ENCODE measurements around the gene CCDC85B. TPM values are rescaled to one million over a fixed set of nuclear protein-coding genes. Genes with fewer than 3 reads are reported as not detected.

CCDC85B gene
- total and polyA plus RNA-seq, 2 of the 8 experiments (the other 6 are each of a cell fraction or from before 2014, with no cell fraction given): 19.8 to 30.8 TPM

GRCh38 chr11:65858681-65859087, 31.8 kb upstream of the CCDC85B start:
- no peak overlapping the region for H3K4ac ChIP-seq (replicated peaks; ENCODE audit: insufficient read length, low read depth, low read length)
- no peaks in the 10 kb centered on the region for H3K27me3 ChIP-seq (replicated peaks in 1 of 4; ENCODE audit: control insufficient read depth in 3 of 4, extremely low read depth in 1 of 4, insufficient read depth in 3 of 4, low read length in 3 of 4)
- ChIA-PET POLR2A (ENCODE audit: partially characterized antibody) (interaction anchor here (0.6 to 39.7 kb wide), 32 partner anchors 3 to 244 kb away, joined by 3 to 1071 read pairs (median 4); partner anchors contain the start of genes AP5B1, CCDC85B, CFL1 and CTSW), CTCF (ENCODE audit: partially characterized antibody) (interaction anchor here (0.6 to 9.9 kb wide), 14 partner anchors 9 to 438 kb away, joined by 3 to 191 read pairs (median 6); partner anchors contain the start of genes CCDC85B, CTSW and FIBP)
- H3K23ac ChIP-seq (ENCODE audit: insufficient read length): no peak overlapping the region
- peaks cover 20% of the 10 kb centered on the region for H3K79me1 ChIP-seq (ENCODE audit: low read depth, low read length)
- H3K23me2 ChIP-seq (ENCODE audit: low read depth, low read length): peaks cover 19% of the 10 kb centered on the region
- H3K36me3 ChIP-seq (ENCODE audit: control insufficient read depth in 2 of 4, insufficient read depth in 4 of 4, low read length in 3 of 4): peaks cover 20 to 29% (median 26%) of the 10 kb centered on the region in 4 experiments
- no peak overlapping the region for H2BK20ac ChIP-seq (ENCODE audit: low read length)
- TF ChIP-seq HDAC2 (IDR thresholded peaks at IDR 0.05; ENCODE audit: borderline replicate concordance in 1 of 2, low read depth in 2 of 2, low read length in 2 of 2) (0 out of 4 replicates have a peak, but pooled peaks of 1 of the 2 experiments have one; percentile 1), TAF1 (IDR thresholded peaks at IDR 0.05; ENCODE audit: low read depth, low read length) (no peak)
- H3K27ac ChIP-seq (ENCODE audit: low read depth, low read length): peak overlapping the region; percentile 82
- no peak overlapping the region for H4K5ac ChIP-seq (ENCODE audit: insufficient read length, low read depth, low read length)
- peak overlapping the region; percentile 49 to 95 (median 86) for H3K4me3 ChIP-seq (ENCODE audit: extremely low read depth in 1 of 4, insufficient read depth in 2 of 4, low read depth in 3 of 4, low read length in 4 of 4)
- H4K8ac ChIP-seq (ENCODE audit: extremely low read depth, insufficient read depth, low read length): no peak overlapping the region
- no peaks in the 10 kb centered on the region for H3K9me3 ChIP-seq (ENCODE audit: insufficient read depth in 2 of 2, low read depth in 1 of 2, low read length in 1 of 2)
- no peak overlapping the region for H4K91ac ChIP-seq (replicated peaks; ENCODE audit: insufficient read length, low read length)
- no peak overlapping the region for H3K56ac ChIP-seq (replicated peaks; ENCODE audit: insufficient read length, low read depth, low read length)
- WGBS, 2 experiments (ENCODE audit: extremely low coverage in 1 of 2, insufficient coverage in 1 of 2, insufficient read length in 1 of 2, insufficient replicate concordance in 2 of 2, low coverage in 1 of 2, low lambda C conversion rate in 2 of 2, missing lambda C conversion rate in 1 of 2): 4% methylated on average over 10 of the region's 10 CpGs; no CpG with 5 or more reads in 1 of the 2 experiments
- H2BK5ac ChIP-seq (ENCODE audit: low read depth, low read length): no peak overlapping the region
- H3K4me1 ChIP-seq (replicated peaks in 1 of 4; ENCODE audit: control insufficient read depth in 3 of 4, insufficient read depth in 4 of 4, low read length in 3 of 4): peaks cover 0 to 15% (median 6%) of the 10 kb centered on the region in 4 experiments; a peak in 5 of 7 replicates
- no peak overlapping the region for H2BK15ac ChIP-seq (ENCODE audit: low read length)
- FAIRE-seq (no peak), DNase-seq (ENCODE audit: low read depth in 1 of 2, low spot score in 2 of 2) (no peak)
- H2AK5ac ChIP-seq (ENCODE audit: low read depth, low read length): no peak overlapping the region
- H4K20me1 ChIP-seq (replicated peaks in 1 of 2; ENCODE audit: control insufficient read depth in 1 of 2, insufficient read depth in 2 of 2, low read length in 2 of 2): peaks cover 25% of the 10 kb centered on the region in 2 experiments
- peaks cover 15 to 41% of the 10 kb centered on the region in 2 experiments for H3K79me2 ChIP-seq (ENCODE audit: control insufficient read depth in 1 of 2, insufficient read depth in 2 of 2, low read length in 2 of 2)
- peak overlapping the region; percentile 69 to 87 (median 76) for H3K9ac ChIP-seq (replicated peaks in 1 of 4; ENCODE audit: extremely low read depth in 1 of 4, low read depth in 3 of 4, low read length in 3 of 4)
- no peak overlapping the region for H2BK120ac ChIP-seq (replicated peaks; ENCODE audit: low read depth, low read length)
- H3K18ac ChIP-seq (ENCODE audit: extremely low read depth, low read length): no peak overlapping the region
- peak overlapping the region; percentile 95 to 97 for H3K4me2 ChIP-seq (ENCODE audit: insufficient read depth in 1 of 2, low read depth in 2 of 2, low read length in 2 of 2)
- peak overlapping the region; percentile 65; the same call in 1 of the 2 replicates for H2AFZ ChIP-seq (ENCODE audit: low read length)
- H3K14ac ChIP-seq (ENCODE audit: insufficient read length): no peak overlapping the region
- no peak overlapping the region for H2BK12ac ChIP-seq (ENCODE audit: low read depth, low read length)

All from H1 (cell line).